ENCODE results near the gene EGFL8. TPM values are rescaled to one million over a fixed set of nuclear protein-coding genes. Genes with fewer than 3 reads are reported as not detected.
"Not testable (repeated sequence)": the region's sequence is repeated elsewhere in the genome, so short reads cannot be mapped to it uniquely, and the experiment has no call there.

EGFL8 gene
- total RNA-seq, 1 donor from 2014 or later, result 11.5 TPM

DNA sequence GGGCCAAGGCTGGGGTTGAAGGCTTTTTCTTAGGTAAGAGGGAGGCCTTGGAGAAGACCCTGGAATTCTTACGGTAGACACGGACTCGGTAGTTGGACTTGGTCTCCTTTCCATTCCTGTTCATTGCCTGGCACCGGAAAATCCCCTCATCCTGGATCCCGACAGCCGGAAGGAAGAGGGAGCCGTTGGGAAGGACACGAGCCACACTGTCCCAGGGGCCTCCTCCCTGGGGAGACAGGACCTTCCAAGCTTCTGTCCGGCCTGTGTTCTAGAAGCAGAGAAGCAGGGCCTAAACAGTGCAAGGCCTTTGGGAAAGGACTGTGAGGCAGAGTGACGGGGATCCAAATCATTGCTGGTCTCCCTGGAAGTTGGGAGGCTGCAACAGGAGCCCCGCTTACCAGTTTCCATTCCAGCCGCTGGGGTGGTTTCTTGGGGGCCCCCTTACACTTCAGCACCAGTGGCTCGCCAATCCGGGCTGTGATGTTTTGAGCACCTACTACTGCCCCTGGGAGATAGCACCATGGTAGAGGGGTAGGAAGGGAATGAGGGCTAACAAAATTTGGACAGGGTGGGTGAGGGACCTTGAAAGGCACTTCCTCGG is 19.2 kb downstream of the EGFL8 start:
- Mint-ChIP-seq H3K4me1 (ENCODE audit: low read depth) (peaks cover 41% of the 10 kb centered on the region), H3K4me3 (ENCODE audit: low read depth) (no peak overlapping the region), H3K27ac (no peak overlapping the region), H3K9me3 (no peaks in the 10 kb centered on the region), H3K36me3 (ENCODE audit: low read depth) (peaks cover 70% of the 10 kb centered on the region), H3K27me3 (ENCODE audit: low read depth) (no peaks in the 10 kb centered on the region)
- DNase-seq (ENCODE audit: low spot score), result no peak
- intact Hi-C loops (cut with micrococcal nuclease), result no loop called here

DNA sequence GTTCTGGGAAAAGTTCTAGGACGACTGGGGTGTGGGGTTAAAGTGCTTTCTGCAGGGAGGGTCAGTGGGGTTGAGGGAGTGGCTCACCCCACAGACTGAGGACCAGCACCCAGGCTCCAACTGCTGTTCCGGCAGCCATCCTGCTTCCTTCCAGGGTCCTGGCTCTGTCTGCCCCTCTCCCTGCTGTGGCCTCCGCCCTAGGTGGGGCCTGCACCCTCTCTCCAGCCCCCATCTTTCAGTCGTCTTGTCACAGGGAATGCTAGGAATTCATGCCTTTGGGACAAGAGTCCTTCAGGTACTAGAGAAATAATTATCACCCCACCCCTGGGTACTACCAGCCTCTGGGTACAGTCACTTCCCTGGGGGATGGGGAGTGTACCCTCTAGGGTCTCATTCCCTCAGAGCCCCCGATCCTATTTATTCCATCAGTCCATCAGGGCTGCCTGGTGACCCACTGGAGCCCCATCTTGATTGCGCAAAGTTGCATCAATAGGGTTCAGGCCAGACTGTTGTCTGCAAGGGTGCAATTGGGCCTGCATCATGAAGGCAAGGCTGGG is 19.8 kb downstream of the EGFL8 start, which contains the start of gene AGER:
Gene AGER, minus strand, starts transcription at position 170 of the 557 bp plus-strand sequence. Its CDS starts 31 bp downstream, at position 139.
- no peaks in the 10 kb centered on the region for H3K9me3 Mint-ChIP-seq
- H3K36me3 Mint-ChIP-seq (ENCODE audit: low read depth), result peaks cover 70% of the 10 kb centered on the region
- H3K27me3 Mint-ChIP-seq (ENCODE audit: low read depth), result no peaks in the 10 kb centered on the region
- peaks cover 41% of the 10 kb centered on the region for H3K4me1 Mint-ChIP-seq (ENCODE audit: low read depth)
- intact Hi-C loops (cut with micrococcal nuclease), result no loop called here
- H3K27ac Mint-ChIP-seq, result peak within 1 kb of the TSS; percentile 12
- no peak within 1 kb of the TSS for H3K4me3 Mint-ChIP-seq (ENCODE audit: low read depth)
- DNase-seq (ENCODE audit: low spot score), result no peak

DNA sequence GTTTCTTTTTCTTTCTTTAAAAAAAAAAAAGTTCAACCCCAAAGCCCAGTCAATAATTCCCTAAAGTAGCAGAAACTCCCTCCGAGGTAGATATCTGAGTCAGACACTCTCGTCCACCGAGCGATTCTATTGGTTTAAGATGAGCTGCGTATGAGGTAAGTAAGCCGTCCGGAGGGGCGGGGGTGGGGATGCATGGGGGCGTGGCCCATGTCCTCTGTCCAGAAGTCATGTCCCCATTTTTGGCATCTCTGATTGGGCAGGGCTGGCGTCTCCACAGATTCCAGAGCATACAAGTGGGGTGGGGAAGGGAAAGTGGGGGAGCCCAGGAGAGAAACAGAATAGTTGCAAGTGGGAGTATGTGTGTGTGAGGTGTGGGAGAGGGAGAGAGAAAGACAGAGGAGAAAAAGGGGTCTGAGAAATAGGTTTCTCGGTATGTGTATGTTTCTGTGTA is 21.3 kb downstream of the EGFL8 start:
- DNase-seq (ENCODE audit: low spot score); intact Hi-C loops (cut with micrococcal nuclease); H3K9me3 Mint-ChIP-seq; H3K4me3 Mint-ChIP-seq (ENCODE audit: low read depth); H3K27me3 Mint-ChIP-seq (ENCODE audit: low read depth): not testable (repeated sequence)
- H3K27ac Mint-ChIP-seq, result peak overlapping the region; percentile 80
- peaks cover 31% of the 10 kb centered on the region for H3K4me1 Mint-ChIP-seq (ENCODE audit: low read depth)
- peaks cover 68% of the 10 kb centered on the region for H3K36me3 Mint-ChIP-seq (ENCODE audit: low read depth)

DNA sequence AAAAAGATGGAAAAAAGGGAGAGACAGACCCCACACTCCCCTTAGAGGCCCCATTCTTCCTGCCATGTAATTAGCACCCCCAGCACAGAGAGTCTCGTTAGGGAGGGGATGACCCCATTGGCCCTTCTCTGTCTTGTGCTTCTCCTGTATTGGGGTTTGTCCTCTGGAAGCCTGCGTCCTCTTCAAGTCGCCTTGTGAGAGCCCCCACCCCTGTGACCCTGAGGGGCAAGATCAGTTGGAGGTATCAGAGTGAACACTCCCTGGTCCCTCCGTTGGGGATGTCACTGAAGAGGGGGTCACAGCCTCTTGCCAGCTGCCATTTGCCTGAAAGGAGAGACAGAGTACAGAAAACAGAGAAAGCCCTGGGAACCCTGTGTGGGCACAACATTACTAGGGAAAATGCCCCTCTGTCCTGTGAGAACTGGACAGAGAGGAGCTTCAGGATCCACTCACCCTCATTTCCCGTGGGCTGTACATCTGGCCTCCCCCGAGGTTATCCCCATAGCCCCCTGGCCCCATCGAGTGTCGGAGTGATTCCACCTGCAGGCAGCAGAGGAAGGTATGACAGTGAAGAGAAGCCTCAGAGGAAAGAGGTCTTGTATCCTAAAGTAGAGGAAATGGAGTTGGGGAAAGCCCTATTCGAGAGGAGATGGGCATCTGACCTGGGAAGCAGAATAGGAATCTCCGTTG is 21.9 kb downstream of the EGFL8 start:
- Mint-ChIP-seq H3K4me1 (ENCODE audit: low read depth) (peaks cover 33% of the 10 kb centered on the region), H3K27ac (peak overlapping the region; percentile 80), H3K36me3 (ENCODE audit: low read depth) (peaks cover 67% of the 10 kb centered on the region)
- H3K4me3 Mint-ChIP-seq (ENCODE audit: low read depth); H3K9me3 Mint-ChIP-seq; H3K27me3 Mint-ChIP-seq (ENCODE audit: low read depth); intact Hi-C loops (cut with micrococcal nuclease); DNase-seq (ENCODE audit: low spot score): not testable (repeated sequence)

DNA sequence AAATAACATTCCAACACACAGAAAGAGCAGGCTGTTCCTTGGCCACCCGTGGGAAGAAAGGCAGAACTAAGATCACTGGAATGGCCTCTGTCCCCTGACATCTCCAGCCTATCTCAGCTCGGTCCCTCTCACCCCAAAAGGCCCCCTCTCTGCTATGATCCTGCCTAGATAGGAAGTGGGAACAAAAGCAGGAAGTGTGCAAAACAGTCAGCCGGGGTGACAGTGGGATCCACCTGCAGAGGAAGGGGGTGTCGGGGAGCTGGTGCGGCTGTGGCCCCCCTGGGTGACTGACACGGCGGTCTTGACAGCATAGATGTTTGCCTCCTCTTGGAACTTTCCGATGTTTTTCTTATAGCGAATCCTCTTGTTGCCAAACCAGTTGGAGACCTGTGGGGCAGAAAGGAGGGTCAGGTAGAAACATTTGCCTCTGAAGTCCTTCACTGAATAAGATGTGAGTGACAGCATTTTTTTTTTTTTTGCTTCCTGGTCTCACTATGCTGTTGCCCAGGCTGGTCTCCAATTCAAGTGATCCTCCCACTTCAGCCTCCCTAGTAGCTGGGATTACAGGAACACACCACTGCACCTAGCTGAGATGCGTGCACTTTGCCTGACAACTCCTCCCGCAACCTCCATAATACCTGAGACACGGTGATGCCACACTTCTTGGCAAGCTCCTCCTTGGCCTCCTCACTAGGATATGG is 22.8 kb downstream of the EGFL8 start:
- H3K36me3 Mint-ChIP-seq (ENCODE audit: low read depth), result peaks cover 72% of the 10 kb centered on the region
- H3K4me1 Mint-ChIP-seq (ENCODE audit: low read depth), result peaks cover 37% of the 10 kb centered on the region
- DNase-seq (ENCODE audit: low spot score), result no peak
- intact Hi-C loops (cut with micrococcal nuclease), result no loop called here
- no peaks in the 10 kb centered on the region for H3K27me3 Mint-ChIP-seq (ENCODE audit: low read depth)
- H3K4me3 Mint-ChIP-seq (ENCODE audit: low read depth), result peak overlapping the region; percentile 14
- peak overlapping the region; percentile 80 for H3K27ac Mint-ChIP-seq
- no peaks in the 10 kb centered on the region for H3K9me3 Mint-ChIP-seq

DNA sequence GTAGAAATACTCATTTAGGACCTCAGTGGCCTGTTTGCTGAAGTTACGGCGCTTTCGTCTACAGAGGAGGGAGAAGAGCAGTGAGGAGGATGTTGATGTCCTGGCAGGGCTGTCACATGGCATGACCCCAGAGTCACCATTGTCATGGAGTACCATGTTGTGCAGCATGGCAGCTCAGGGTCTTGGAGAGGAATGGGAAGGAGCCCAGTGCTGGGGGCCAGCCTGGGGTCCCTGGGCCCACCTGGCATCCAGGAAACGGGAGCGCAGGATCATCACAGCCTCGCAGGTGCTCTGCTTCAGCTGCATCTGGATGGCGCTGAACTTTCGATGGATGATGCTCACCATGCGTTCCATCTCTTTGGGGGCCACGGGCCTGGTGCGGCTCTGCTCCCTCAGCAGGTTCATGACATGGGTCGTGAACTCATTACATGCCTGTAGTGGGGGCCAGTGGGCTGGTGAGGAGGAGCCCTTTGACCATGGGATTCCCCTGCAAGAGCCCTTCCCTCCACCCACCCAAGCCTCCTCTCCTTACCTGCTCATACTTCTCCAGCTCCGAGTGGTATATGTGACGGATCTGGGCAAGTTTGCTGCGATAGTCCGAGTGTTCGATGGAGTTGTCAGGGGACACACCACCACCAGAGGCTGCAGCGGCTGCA is 23.5 kb downstream of the EGFL8 start:
- Mint-ChIP-seq H3K4me3 (ENCODE audit: low read depth) (peak overlapping the region; percentile 19), H3K27ac (peak overlapping the region; percentile 57), H3K36me3 (ENCODE audit: low read depth) (peaks cover 66% of the 10 kb centered on the region), H3K4me1 (ENCODE audit: low read depth) (peaks cover 38% of the 10 kb centered on the region)
- DNase-seq (ENCODE audit: low spot score); H3K9me3 Mint-ChIP-seq; H3K27me3 Mint-ChIP-seq (ENCODE audit: low read depth); intact Hi-C loops (cut with micrococcal nuclease): not testable (repeated sequence)

DNA sequence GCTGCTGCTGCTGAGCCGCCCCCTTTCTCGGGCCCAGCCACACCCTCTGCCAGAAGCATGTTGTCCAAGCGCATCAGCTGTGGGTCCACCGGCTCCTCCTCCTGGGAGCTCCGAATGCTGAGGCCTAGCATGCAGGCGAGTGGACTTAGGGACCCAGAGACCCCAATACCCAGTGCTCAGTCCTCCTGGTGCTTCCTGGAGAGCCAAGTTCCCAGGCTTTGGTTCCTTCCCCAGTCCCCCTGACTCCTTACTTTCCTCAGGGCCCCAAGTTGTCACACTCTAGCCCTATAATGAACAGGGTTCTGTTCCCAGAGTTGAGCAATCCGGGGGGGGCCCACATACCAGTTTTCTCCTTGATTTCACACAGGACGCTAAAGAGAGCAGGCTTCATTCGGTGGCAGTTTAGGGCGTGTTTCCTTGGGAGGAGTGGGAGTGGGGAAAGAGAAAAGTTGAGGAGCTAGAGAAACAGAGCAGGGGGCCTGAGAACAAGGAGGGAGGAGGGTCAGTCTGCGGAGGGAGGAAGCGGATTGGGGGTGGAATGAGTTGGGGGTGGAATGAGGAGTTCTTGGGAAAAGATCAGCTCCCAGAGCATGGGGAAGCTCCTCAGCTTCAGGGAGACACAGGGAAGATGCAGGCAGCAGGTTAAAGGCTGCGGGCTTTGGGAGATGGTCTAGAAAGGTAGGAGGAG is 24.1 kb downstream of the EGFL8 start:
- Mint-ChIP-seq H3K36me3 (ENCODE audit: low read depth) (peaks cover 64% of the 10 kb centered on the region), H3K27me3 (ENCODE audit: low read depth) (no peaks in the 10 kb centered on the region), H3K9me3 (no peaks in the 10 kb centered on the region), H3K4me1 (ENCODE audit: low read depth) (peaks cover 39% of the 10 kb centered on the region), H3K4me3 (ENCODE audit: low read depth) (peak overlapping the region; percentile 84), H3K27ac (peak overlapping the region; percentile 78)
- DNase-seq (ENCODE audit: low spot score), result no peak
- intact Hi-C loops (cut with micrococcal nuclease), result no loop called here

DNA sequence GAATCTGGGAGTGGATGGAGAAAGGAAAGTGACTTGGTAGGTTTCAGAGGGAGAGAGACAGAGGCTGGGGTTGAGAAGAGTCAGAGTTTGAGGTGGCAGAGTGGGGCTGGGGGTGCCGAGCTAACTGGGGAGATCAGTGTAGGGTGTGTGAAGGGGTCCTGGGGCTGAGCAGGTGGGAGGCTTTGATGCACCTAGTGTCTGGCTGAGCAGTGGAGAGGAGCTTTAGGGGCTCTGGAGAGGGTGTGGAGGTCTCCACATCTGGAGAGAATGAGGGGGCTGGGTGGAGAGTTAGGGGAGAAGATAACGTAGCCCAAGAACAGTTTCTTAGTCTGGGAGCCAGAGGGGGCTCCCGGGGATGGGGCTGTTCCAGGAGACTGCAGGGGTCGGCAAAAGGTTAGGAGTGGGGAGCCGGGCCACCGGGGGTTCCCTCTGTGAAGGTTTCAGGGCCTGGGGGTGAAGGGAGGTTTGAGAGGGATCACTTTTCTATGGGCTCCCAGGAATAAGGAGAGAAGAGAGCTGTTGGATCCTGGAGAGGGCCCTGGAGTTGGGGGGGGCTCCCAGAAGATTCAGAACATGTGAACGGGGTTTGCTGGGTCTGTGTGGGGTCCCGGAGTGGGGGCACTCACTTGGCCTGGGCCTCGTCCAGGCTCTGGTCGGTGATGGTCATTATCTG is 24.8 kb downstream of the EGFL8 start:
- Mint-ChIP-seq H3K4me1 (ENCODE audit: low read depth) (peaks cover 46% of the 10 kb centered on the region), H3K36me3 (ENCODE audit: low read depth) (peaks cover 60% of the 10 kb centered on the region), H3K9me3 (no peaks in the 10 kb centered on the region), H3K4me3 (ENCODE audit: low read depth) (peak overlapping the region; percentile 84), H3K27ac (peak overlapping the region; percentile 78), H3K27me3 (ENCODE audit: low read depth) (no peaks in the 10 kb centered on the region)
- intact Hi-C loops (cut with micrococcal nuclease), result no loop called here
- DNase-seq (ENCODE audit: low spot score), result no peak

DNA sequence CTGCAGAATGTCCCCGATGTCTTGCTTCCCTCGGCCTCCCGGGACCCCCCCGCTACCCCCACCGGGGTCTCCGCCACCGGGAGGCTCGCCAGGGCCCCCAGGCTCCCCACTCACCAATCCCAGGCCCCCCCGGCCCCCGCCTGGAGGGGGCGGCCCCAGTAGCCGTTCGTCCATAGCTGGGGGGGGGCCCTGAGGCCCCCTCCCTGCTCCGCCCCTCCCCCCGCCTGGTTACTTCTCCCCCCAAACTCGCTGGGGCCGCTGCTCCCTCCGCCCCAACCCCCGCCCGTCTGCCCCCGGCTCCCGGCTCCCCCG is 25.3 kb downstream of the EGFL8 start:
- Mint-ChIP-seq H3K4me3 (ENCODE audit: low read depth) (peak overlapping the region; percentile 84), H3K9me3 (no peaks in the 10 kb centered on the region), H3K27ac (peak overlapping the region; percentile 78), H3K36me3 (ENCODE audit: low read depth) (peaks cover 59% of the 10 kb centered on the region), H3K4me1 (ENCODE audit: low read depth) (peaks cover 49% of the 10 kb centered on the region), H3K27me3 (ENCODE audit: low read depth) (no peaks in the 10 kb centered on the region)
- intact Hi-C loops (cut with micrococcal nuclease), result loop anchor here (5.0 to 10.0 kb wide), 2 partner anchors 645 to 1013 kb away; partner anchors contain the start of genes HSD17B8, RXRB, SLC39A7 and TAP2
- DNase-seq (ENCODE audit: low spot score), result no peak

DNA sequence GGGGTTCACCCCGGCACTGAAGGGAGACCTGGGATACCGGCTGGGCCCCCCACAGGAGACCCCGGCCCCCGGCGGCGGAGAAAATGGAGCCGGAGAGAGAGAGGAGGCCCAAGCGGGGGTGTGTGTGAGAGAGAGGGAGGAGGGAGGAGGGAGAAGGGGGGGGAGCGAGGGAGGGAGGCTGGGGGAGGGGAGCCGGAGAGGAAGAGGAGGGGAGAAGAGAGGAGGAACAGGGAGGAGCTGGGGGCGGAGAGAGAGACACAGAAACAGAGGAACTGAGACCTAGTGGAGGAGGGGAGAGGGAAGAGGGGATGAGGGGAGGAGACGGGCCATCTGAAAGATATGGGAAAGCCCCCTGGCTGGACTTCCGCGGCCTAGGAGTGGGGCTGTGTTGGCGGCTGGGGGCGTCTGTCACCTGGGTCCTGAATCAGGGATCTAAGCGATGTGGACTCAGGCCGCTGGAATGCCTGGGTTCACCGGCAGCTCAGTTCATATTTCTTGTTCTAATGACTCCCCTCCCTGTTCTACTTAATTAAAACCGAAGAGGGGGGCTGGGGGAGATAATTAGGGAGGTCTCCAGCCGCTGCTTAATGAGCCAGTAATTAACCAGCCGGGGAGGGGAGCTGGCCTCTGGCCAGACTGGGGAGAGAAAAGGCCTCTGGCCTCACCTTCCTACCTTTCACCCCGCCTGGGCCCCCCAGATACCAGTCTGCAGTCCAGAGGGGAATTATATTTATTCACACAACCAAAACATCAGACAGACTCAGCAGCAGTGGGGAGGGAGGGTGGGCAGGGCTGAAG is 25.9 kb downstream of the EGFL8 start, which contains the start of gene PBX2:
Gene PBX2, minus strand, starts transcription at position 149 of the 798 bp plus-strand sequence. CDS start 287 bp downstream, outside the sequence.
- Mint-ChIP-seq H3K4me3 (ENCODE audit: low read depth) (peak within 1 kb of the TSS; percentile 97), H3K4me1 (ENCODE audit: low read depth) (peaks cover 55% of the 10 kb centered on the region), H3K9me3 (no peaks in the 10 kb centered on the region), H3K36me3 (ENCODE audit: low read depth) (peaks cover 59% of the 10 kb centered on the region), H3K27me3 (ENCODE audit: low read depth) (no peaks in the 10 kb centered on the region), H3K27ac (peak within 1 kb of the TSS; percentile 95)
- DNase-seq (ENCODE audit: low spot score), result peak; percentile 79
- intact Hi-C loops (cut with micrococcal nuclease), result loop anchor here (5.0 to 10.0 kb wide), 2 partner anchors 645 to 1012 kb away; partner anchors contain the start of genes HSD17B8, RXRB, SLC39A7 and TAP2

All from activated T-helper 2 cell treated with anti-CD3 and anti-CD28 coated beads, Interferon-gamma antibody, Interleukin-2, Interleukin-4, amounts not matched to agents 10 μg/mL and 5 μg/mL and 100 μg/mL, durations not matched to agents 14 hours and 24 hours and 36 hours (primary cell).